Measurements from ENCODE around the gene FABP1. TPM values are rescaled to one million over a fixed set of nuclear protein-coding genes. Genes with fewer than 3 reads are reported as not detected.

The FABP1 gene
- total RNA-seq, 6 donors from 2014 or later = 0.67 to 1.0 TPM; not detected in 4

GRCh38 chr2:88136817-88137216 lies 9.0 kb upstream of the FABP1 start:
- ATAC-seq (ENCODE audit: low FRiP score in 2 of 2) (no peak), DNase-seq (no peak)
- Histone ChIP-seq H3K27me3 (no peaks in the 10 kb centered on the region), H3K36me3 (no peaks in the 10 kb centered on the region), H3K27ac (no peak overlapping the region), H3K4me3 (no peak overlapping the region), H3K9me3 (peaks cover 0 to 3% (median 0%) of the 10 kb centered on the region in 4 donors), H3K4me1 (no peaks in the 10 kb centered on the region)
- TF ChIP-seq POLR2A (IDR thresholded peaks at IDR 0.05) (no peak), EP300 (IDR thresholded peaks at IDR 0.05) (no peak), POLR2AphosphoS5 (IDR thresholded peaks at IDR 0.05) (no peak)
- TF ChIP-seq, protein P1, sequence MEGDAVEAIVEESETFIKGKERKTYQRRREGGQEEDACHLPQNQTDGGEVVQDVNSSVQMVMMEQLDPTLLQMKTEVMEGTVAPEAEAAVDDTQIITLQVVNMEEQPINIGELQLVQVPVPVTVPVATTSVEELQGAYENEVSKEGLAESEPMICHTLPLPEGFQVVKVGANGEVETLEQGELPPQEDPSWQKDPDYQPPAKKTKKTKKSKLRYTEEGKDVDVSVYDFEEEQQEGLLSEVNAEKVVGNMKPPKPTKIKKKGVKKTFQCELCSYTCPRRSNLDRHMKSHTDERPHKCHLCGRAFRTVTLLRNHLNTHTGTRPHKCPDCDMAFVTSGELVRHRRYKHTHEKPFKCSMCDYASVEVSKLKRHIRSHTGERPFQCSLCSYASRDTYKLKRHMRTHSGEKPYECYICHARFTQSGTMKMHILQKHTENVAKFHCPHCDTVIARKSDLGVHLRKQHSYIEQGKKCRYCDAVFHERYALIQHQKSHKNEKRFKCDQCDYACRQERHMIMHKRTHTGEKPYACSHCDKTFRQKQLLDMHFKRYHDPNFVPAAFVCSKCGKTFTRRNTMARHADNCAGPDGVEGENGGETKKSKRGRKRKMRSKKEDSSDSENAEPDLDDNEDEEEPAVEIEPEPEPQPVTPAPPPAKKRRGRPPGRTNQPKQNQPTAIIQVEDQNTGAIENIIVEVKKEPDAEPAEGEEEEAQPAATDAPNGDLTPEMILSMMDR (IDR thresholded peaks at IDR 0.05) = no peak
- 71 to 72% methylated on average over 4 of the region's 4 CpGs for WGBS, 2 donors

DNA sequence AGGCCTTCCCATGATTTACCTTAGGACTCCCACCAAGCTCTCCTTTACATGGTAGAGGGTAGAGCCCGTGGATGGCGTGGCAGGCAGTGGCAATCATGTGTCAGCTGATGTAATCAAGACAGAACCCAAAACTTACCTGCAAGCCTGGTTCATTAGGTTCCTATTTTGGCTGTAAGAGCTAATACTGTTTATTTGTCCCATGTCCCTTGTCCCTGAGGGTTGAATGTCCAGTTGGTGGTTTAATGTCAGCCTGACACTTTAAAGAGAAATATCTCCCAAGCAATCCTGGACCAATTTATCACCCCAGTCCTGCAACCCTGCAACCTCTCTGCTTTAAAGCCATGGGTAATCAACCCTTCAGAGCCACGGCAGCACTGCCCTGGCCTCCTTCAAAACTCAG lies 6.0 kb upstream of the FABP1 start:
- TF ChIP-seq, protein P1 (IDR thresholded peaks at IDR 0.05) = no peak
- TF ChIP-seq POLR2AphosphoS5 (IDR thresholded peaks at IDR 0.05) (no peak), EP300 (IDR thresholded peaks at IDR 0.05) (no peak), POLR2A (IDR thresholded peaks at IDR 0.05) (no peak)
- Histone ChIP-seq H3K27me3 (no peaks in the 10 kb centered on the region), H3K36me3 (no peaks in the 10 kb centered on the region), H3K4me1 (no peaks in the 10 kb centered on the region), H3K9me3 (no peaks in the 10 kb centered on the region), H3K4me3 (no peak overlapping the region), H3K27ac (no peak overlapping the region)
- 85 to 90% methylated on average over 3 of the region's 3 CpGs for WGBS, 2 donors
- no peak for ATAC-seq (ENCODE audit: low FRiP score in 2 of 2)
- no peak for DNase-seq

- Histone ChIP-seq H3K27ac (no peak overlapping the region), H3K4me3 (no peak overlapping the region), H3K9me3 (no peaks in the 10 kb centered on the region), H3K36me3 (no peaks in the 10 kb centered on the region), H3K4me1 (no peaks in the 10 kb centered on the region), H3K27me3 (no peaks in the 10 kb centered on the region)
- TF ChIP-seq POLR2AphosphoS5 (IDR thresholded peaks at IDR 0.05) = no peak
- TF ChIP-seq, protein P1 (IDR thresholded peaks at IDR 0.05) = no peak
- no peak for TF ChIP-seq EP300 (IDR thresholded peaks at IDR 0.05)
- TF ChIP-seq POLR2A (IDR thresholded peaks at IDR 0.05) = no peak
- DNase-seq (no peak), ATAC-seq (ENCODE audit: low FRiP score in 2 of 2) (no peak)
- WGBS, 2 donors = 84% methylated on average over 3 of the region's 3 CpGs
Measured at GRCh38 chr2:88131999-88132368, 4.1 kb upstream of the FABP1 start.

GRCh38 chr2:88131201-88131998 lies 3.5 kb upstream of the FABP1 start:
- Histone ChIP-seq H3K36me3 (no peaks in the 10 kb centered on the region), H3K4me1 (no peaks in the 10 kb centered on the region), H3K27ac (no peak overlapping the region), H3K27me3 (no peaks in the 10 kb centered on the region), H3K9me3 (no peaks in the 10 kb centered on the region), H3K4me3 (no peak overlapping the region)
- no peak for TF ChIP-seq EP300 (IDR thresholded peaks at IDR 0.05)
- DNase-seq (no peak), ATAC-seq (ENCODE audit: low FRiP score in 2 of 2) (no peak)
- 76 to 79% methylated on average over 8 to 9 of the region's 9 CpGs for WGBS, 2 donors

- WGBS, 2 donors = 84 to 91% methylated on average over 7 of the region's 7 CpGs
- Histone ChIP-seq H3K9me3 (no peaks in the 10 kb centered on the region), H3K27ac (no peak overlapping the region), H3K36me3 (no peaks in the 10 kb centered on the region), H3K27me3 (no peaks in the 10 kb centered on the region), H3K4me1 (no peaks in the 10 kb centered on the region), H3K4me3 (no peak overlapping the region)
- ATAC-seq (ENCODE audit: low FRiP score in 2 of 2) (peak in 1 of 2 donors; percentile 15), DNase-seq (no peak)
- no peak for TF ChIP-seq POLR2AphosphoS5 (IDR thresholded peaks at IDR 0.05)
- TF ChIP-seq POLR2A (IDR thresholded peaks at IDR 0.05) = no peak
- TF ChIP-seq EP300 (IDR thresholded peaks at IDR 0.05) = no peak
- TF ChIP-seq, protein P1 (IDR thresholded peaks at IDR 0.05) = no peak
Measured at GRCh38 chr2:88129313-88129959, 1.6 kb upstream of the FABP1 start.

Measured in upper lobe of left lung (tissue), 6 donors.